Measurements from ENCODE around the gene MCTP1. TPM values are rescaled to one million over a fixed set of nuclear protein-coding genes. Genes with fewer than 3 reads are reported as not detected.

Gene MCTP1
- 1 to 10 TPM; 4.6 to 7.0 TPM for total RNA-seq
- long read RNA-seq, result 0 reads

GRCh38 chr5:95284572-95285408 is at the start of gene MCTP1:
Gene MCTP1, minus strand, starts transcription at chr5:95285094.
- DNase-seq, result peak in 1 of 2 donors; percentile 8
- intact Hi-C loops (cut with DNase I, micrococcal nuclease), result no loop called here
- peak; percentile 59 for ATAC-seq

GRCh38 chr5:95332158-95332557 is 47.3 kb upstream of the MCTP1 start:
- DNase-seq (no peak), ATAC-seq (no peak)
- intact Hi-C loops (cut with DNase I, micrococcal nuclease), result no loop called here

GRCh38 chr5:95331358-95331757 is 46.5 kb upstream of the MCTP1 start:
- intact Hi-C loops (cut with DNase I, micrococcal nuclease), result no loop called here
- DNase-seq (no peak), ATAC-seq (no peak)

- intact Hi-C loops (cut with DNase I, micrococcal nuclease), result no loop called here
- no peak for DNase-seq
- ATAC-seq, result no peak
These were observed 42.3 kb upstream of the MCTP1 start for GRCh38 chr5:95327211-95327610.

GRCh38 chr5:95317687-95318086 is 32.8 kb upstream of the MCTP1 start:
- intact Hi-C loops (cut with DNase I, micrococcal nuclease), result no loop called here
- no peak for ATAC-seq
- no peak for DNase-seq

GRCh38 chr5:95317085-95317484 is 32.2 kb upstream of the MCTP1 start:
- DNase-seq (no peak), ATAC-seq (no peak)
- intact Hi-C loops (cut with DNase I, micrococcal nuclease), result no loop called here

GRCh38 chr5:95304711-95305110 is 19.8 kb upstream of the MCTP1 start:
- DNase-seq (no peak), ATAC-seq (no peak)
- intact Hi-C loops (cut with DNase I, micrococcal nuclease), result no loop called here

- intact Hi-C loops (cut with DNase I, micrococcal nuclease), result no loop called here
These were observed 13.8 kb upstream of the MCTP1 start for GRCh38 chr5:95298651-95299050.

GRCh38 chr5:95296291-95296690 is 11.4 kb upstream of the MCTP1 start:
- no peak for ATAC-seq
- no peak for DNase-seq
- intact Hi-C loops (cut with DNase I, micrococcal nuclease), result no loop called here

More at GRCh38 chr5:95298651-95299050, 13.8 kb upstream of the MCTP1 start:
- DNase-seq, result no peak
- no peak for ATAC-seq

- intact Hi-C loops (cut with DNase I, micrococcal nuclease), result no loop called here
- ATAC-seq (no peak), DNase-seq (no peak)
These were observed 488 bp upstream of the MCTP1 start for GRCh38 chr5:95285409-95285755.

GRCh38 chr5:95283761-95284571 is 928 bp downstream of the MCTP1 start:
- intact Hi-C loops (cut with DNase I, micrococcal nuclease), result no loop called here
- DNase-seq, result peak in 1 of 2 donors; percentile 40
- peak; percentile 83 for ATAC-seq

GRCh38 chr5:95283022-95283615 is 1.8 kb downstream of the MCTP1 start:
- no peak for DNase-seq
- intact Hi-C loops (cut with DNase I, micrococcal nuclease), result no loop called here
- no peak for ATAC-seq

- intact Hi-C loops (cut with DNase I, micrococcal nuclease), result no loop called here
- ATAC-seq, result no peak
- no peak for DNase-seq
These were observed 3.7 kb downstream of the MCTP1 start for GRCh38 chr5:95281226-95281625.

- intact Hi-C loops (cut with DNase I, micrococcal nuclease), result no loop called here
- DNase-seq (no peak), ATAC-seq (no peak)
These were observed 4.3 kb downstream of the MCTP1 start for GRCh38 chr5:95280401-95281095.

GRCh38 chr5:95274011-95274410 is 10.9 kb downstream of the MCTP1 start:
- no peak for DNase-seq
- no peak for ATAC-seq
- intact Hi-C loops (cut with DNase I, micrococcal nuclease), result no loop called here

- intact Hi-C loops (cut with DNase I, micrococcal nuclease), result no loop called here
- DNase-seq (no peak), ATAC-seq (no peak)
These were observed 12.5 kb downstream of the MCTP1 start for GRCh38 chr5:95272316-95272929.

- DNase-seq, result no peak
- intact Hi-C loops (cut with DNase I, micrococcal nuclease), result no loop called here
These were observed 21.8 kb downstream of the MCTP1 start for GRCh38 chr5:95262933-95263660.

More at GRCh38 chr5:95262933-95263660, 21.8 kb downstream of the MCTP1 start:
- ATAC-seq, result no peak
